Measurements from ENCODE around the gene ZNF629.

DNA sequence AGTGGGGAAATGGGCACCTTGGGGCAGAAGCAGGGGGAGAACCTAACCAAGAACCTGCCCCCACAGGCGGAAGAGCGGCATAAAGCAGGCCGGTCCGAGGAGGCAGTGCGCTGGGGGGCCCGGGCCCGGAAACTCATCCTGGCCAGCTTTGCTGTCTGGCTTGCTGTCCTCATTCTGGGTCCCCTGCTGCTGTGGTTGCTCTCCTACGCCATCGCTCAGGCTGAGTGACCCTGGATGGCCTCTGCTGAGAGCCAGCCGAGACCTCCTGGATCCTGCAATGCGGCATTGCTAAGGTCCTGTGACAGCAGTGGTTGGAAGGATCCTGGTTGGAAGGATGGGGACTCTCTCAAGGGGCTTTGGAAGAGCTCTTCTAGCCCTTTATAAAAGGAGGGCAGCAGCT is 43.3 kb downstream of the ZNF629 start:
- no peak for TF ChIP-seq RFX5 (IDR thresholded peaks at IDR 0.05; ENCODE audit: low read depth, low read length)
- TF ChIP-seq, protein P1, sequence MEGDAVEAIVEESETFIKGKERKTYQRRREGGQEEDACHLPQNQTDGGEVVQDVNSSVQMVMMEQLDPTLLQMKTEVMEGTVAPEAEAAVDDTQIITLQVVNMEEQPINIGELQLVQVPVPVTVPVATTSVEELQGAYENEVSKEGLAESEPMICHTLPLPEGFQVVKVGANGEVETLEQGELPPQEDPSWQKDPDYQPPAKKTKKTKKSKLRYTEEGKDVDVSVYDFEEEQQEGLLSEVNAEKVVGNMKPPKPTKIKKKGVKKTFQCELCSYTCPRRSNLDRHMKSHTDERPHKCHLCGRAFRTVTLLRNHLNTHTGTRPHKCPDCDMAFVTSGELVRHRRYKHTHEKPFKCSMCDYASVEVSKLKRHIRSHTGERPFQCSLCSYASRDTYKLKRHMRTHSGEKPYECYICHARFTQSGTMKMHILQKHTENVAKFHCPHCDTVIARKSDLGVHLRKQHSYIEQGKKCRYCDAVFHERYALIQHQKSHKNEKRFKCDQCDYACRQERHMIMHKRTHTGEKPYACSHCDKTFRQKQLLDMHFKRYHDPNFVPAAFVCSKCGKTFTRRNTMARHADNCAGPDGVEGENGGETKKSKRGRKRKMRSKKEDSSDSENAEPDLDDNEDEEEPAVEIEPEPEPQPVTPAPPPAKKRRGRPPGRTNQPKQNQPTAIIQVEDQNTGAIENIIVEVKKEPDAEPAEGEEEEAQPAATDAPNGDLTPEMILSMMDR (conservative IDR thresholded peaks at IDR 0.05; ENCODE audit: low read depth, low read length) = no peak
- no peak for TF ChIP-seq POLR2A (IDR thresholded peaks at IDR 0.05; ENCODE audit: low read depth, low read length)
- TF ChIP-seq CHD1 (IDR thresholded peaks at IDR 0.05; ENCODE audit: low read depth, low read length) = no peak
- no peak for TF ChIP-seq CEBPB (IDR thresholded peaks at IDR 0.05; ENCODE audit: low read depth, low read length)
- no peak for TF ChIP-seq RCOR1 (IDR thresholded peaks at IDR 0.05; ENCODE audit: insufficient replicate concordance, low read length)
- no peak for TF ChIP-seq MAZ (IDR thresholded peaks at IDR 0.05; ENCODE audit: borderline replicate concordance, low read depth, low read length)
- no peak for TF ChIP-seq MXI1 (IDR thresholded peaks at IDR 0.05; ENCODE audit: borderline replicate concordance, low read depth, low read length)
- TF ChIP-seq NFE2L2 (IDR thresholded peaks at IDR 0.05; ENCODE audit: low read depth, low read length) = no peak
- no peak for TF ChIP-seq FOS (IDR thresholded peaks at IDR 0.05; ENCODE audit: low read depth, low read length)

Measured in IMR-90 (cell line).